ENCODE data around the gene MATN1.

DNA sequence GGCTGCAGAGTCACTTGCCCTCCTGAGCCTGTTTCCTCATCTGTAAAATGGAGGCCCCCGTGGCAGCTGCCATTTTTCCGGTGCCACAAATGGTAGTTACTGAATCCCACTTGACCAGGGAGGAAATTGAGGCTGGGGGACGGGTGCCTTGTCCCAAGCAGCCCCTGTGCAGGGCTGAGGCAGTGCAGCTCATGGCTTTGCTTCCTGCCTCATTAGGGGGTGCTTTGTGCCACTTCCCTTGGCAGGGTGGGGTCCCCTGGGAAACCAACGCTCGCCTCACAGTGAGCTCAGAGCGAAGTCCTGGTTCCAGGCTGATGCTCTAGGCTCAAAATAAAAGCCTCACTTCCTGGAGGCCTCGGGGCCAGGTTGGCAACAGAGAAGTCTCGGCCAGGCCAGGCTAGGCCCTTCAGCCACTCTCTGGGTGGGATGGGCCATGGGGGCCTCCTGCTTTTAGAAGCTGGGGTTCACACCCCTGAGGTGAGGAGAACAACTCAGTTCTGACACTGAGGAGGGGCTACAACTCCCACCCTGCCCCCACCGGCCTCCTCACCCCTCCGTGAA is 27.4 kb upstream of the MATN1 start:
- TF ChIP-seq POLR2A (IDR thresholded peaks at IDR 0.05): no peak
- TF ChIP-seq, protein P1, sequence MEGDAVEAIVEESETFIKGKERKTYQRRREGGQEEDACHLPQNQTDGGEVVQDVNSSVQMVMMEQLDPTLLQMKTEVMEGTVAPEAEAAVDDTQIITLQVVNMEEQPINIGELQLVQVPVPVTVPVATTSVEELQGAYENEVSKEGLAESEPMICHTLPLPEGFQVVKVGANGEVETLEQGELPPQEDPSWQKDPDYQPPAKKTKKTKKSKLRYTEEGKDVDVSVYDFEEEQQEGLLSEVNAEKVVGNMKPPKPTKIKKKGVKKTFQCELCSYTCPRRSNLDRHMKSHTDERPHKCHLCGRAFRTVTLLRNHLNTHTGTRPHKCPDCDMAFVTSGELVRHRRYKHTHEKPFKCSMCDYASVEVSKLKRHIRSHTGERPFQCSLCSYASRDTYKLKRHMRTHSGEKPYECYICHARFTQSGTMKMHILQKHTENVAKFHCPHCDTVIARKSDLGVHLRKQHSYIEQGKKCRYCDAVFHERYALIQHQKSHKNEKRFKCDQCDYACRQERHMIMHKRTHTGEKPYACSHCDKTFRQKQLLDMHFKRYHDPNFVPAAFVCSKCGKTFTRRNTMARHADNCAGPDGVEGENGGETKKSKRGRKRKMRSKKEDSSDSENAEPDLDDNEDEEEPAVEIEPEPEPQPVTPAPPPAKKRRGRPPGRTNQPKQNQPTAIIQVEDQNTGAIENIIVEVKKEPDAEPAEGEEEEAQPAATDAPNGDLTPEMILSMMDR (IDR thresholded peaks at IDR 0.05): no peak
- TF ChIP-seq EP300 (IDR thresholded peaks at IDR 0.05): no peak
- TF ChIP-seq POLR2AphosphoS5 (IDR thresholded peaks at IDR 0.05): no peak

Measured in suprapubic skin (tissue), 4 donors.